Measurements from ENCODE around the gene ZNF546. TPM values are rescaled to one million over a fixed set of nuclear protein-coding genes. Genes with fewer than 3 reads are reported as not detected.

Gene ZNF546
- total RNA-seq, 1 donor from 2014 or later: 5.0 TPM

- no peaks in the 10 kb centered on the region for H3K4me1 ChIP-seq
- H2AFZ ChIP-seq (replicated peaks): no peak overlapping the region
- no peaks in the 10 kb centered on the region for H3K27me3 ChIP-seq
- no peak for DNase-seq (ENCODE audit: low spot score)
- H3K27ac ChIP-seq: no peak overlapping the region
- no peak overlapping the region for H3K4me2 ChIP-seq
- Mint-ChIP-seq H3K36me3 (peaks cover 20% of the 10 kb centered on the region), H3K9me3 (peaks cover 21% of the 10 kb centered on the region), H3K4me3 (no peak overlapping the region), H3K4me1 (peaks cover 20% of the 10 kb centered on the region), H3K27me3 (ENCODE audit: insufficient read depth, low read depth) (peaks cover 3% of the 10 kb centered on the region), H3K27ac (no peak overlapping the region)
- no peaks in the 10 kb centered on the region for H3F3A ChIP-seq (ENCODE audit: low read depth)
- no peak overlapping the region for H3K4me3 ChIP-seq
- no peaks in the 10 kb centered on the region for H3K36me3 ChIP-seq
- no peak for TF ChIP-seq EZH2 (IDR thresholded peaks at IDR 0.05)
- TF ChIP-seq, protein P1, sequence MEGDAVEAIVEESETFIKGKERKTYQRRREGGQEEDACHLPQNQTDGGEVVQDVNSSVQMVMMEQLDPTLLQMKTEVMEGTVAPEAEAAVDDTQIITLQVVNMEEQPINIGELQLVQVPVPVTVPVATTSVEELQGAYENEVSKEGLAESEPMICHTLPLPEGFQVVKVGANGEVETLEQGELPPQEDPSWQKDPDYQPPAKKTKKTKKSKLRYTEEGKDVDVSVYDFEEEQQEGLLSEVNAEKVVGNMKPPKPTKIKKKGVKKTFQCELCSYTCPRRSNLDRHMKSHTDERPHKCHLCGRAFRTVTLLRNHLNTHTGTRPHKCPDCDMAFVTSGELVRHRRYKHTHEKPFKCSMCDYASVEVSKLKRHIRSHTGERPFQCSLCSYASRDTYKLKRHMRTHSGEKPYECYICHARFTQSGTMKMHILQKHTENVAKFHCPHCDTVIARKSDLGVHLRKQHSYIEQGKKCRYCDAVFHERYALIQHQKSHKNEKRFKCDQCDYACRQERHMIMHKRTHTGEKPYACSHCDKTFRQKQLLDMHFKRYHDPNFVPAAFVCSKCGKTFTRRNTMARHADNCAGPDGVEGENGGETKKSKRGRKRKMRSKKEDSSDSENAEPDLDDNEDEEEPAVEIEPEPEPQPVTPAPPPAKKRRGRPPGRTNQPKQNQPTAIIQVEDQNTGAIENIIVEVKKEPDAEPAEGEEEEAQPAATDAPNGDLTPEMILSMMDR (IDR thresholded peaks at IDR 0.05): no peak
- TF ChIP-seq EZH2phosphoT487 (IDR thresholded peaks at IDR 0.05): no peak
- H3K9ac ChIP-seq: no peak overlapping the region
- no peaks in the 10 kb centered on the region for H3K9me3 ChIP-seq (ENCODE audit: low read depth)
- no peaks in the 10 kb centered on the region for H4K20me1 ChIP-seq (ENCODE audit: low read depth)
- peaks cover 60% of the 10 kb centered on the region for H3K79me2 ChIP-seq (ENCODE audit: low read depth)
Observed at GRCh38 chr19:39994361-39994760, 2.5 kb upstream of the ZNF546 start.

DNA sequence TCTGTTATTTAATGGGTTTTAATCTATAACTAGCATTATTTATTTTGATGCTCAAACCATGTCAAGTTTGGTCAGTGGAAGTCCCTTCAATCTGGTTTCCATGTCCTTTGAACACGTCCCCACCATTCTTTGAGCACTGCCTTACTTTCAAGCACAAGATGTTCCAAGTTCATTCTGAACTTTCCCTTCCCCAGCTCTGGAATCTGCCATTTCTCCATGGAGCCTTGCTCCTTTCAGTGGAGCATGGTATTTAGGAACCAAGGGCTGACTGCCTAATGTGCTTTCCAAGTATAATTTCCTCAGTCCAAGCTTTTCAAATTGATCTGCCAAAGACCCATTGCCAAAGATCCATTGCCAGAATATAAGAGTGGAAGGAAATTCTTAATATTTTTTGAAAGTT, 1.1 kb upstream of the ZNF546 start:
- peak overlapping the region; percentile 83 for H3K4me2 ChIP-seq
- Mint-ChIP-seq H3K36me3 (peaks cover 17% of the 10 kb centered on the region), H3K27me3 (ENCODE audit: insufficient read depth, low read depth) (peaks cover 3% of the 10 kb centered on the region), H3K27ac (peak overlapping the region; percentile 14), H3K4me1 (peaks cover 20% of the 10 kb centered on the region), H3K9me3 (peaks cover 16% of the 10 kb centered on the region), H3K4me3 (peak overlapping the region; percentile 98)
- H4K20me1 ChIP-seq (ENCODE audit: low read depth): no peaks in the 10 kb centered on the region
- no peak overlapping the region for H3K9ac ChIP-seq
- H3K9me3 ChIP-seq (ENCODE audit: low read depth): no peaks in the 10 kb centered on the region
- H3K4me3 ChIP-seq: peak overlapping the region; percentile 96
- H3K79me2 ChIP-seq (ENCODE audit: low read depth): peaks cover 46% of the 10 kb centered on the region
- H3K27ac ChIP-seq: no peak overlapping the region
- no peaks in the 10 kb centered on the region for H3F3A ChIP-seq (ENCODE audit: low read depth)
- no peak for DNase-seq (ENCODE audit: low spot score)
- no peaks in the 10 kb centered on the region for H3K36me3 ChIP-seq
- no peaks in the 10 kb centered on the region for H3K27me3 ChIP-seq
- H3K4me1 ChIP-seq: no peaks in the 10 kb centered on the region
- H2AFZ ChIP-seq (replicated peaks): no peak overlapping the region
- TF ChIP-seq, protein P1 (IDR thresholded peaks at IDR 0.05): no peak
- TF ChIP-seq EZH2 (IDR thresholded peaks at IDR 0.05) (no peak), EZH2phosphoT487 (IDR thresholded peaks at IDR 0.05) (no peak)

DNA sequence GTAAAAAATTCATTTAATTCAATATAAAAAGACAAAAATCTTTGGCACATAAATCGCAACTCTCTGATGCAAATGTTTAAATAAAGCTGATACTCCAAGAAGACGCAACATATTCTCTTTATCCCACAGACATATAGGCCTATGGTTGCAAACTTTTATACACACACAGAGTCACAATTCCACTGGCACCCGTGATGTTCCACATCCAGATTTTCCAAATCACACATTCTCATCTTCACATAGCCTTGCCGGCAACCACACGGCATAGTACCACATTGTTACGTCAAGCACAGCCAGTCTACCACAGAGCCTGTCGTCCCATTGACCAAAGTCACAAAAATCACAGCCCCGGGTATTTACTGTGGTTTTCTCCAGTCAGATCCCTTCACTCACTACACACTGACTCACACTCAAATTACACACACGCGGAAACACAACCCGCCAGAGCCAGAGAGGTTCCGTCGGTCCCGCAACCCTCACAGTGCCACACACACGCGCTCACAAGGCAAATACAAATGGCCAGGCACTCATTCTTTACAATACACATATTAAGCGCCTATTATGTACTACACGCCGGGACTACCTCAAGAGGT, 546 bp upstream of the ZNF546 start:
- H3K27me3 Mint-ChIP-seq (ENCODE audit: insufficient read depth, low read depth): peaks cover 3% of the 10 kb centered on the region
- H3K9me3 ChIP-seq (ENCODE audit: low read depth): no peaks in the 10 kb centered on the region
- DNase-seq (ENCODE audit: low spot score): no peak

More for the DNA sequence above, 546 bp upstream of the ZNF546 start:
- Histone ChIP-seq H4K20me1 (ENCODE audit: low read depth) (no peaks in the 10 kb centered on the region), H3K27ac (no peak overlapping the region), H3K36me3 (no peaks in the 10 kb centered on the region), H3F3A (ENCODE audit: low read depth) (no peaks in the 10 kb centered on the region), H2AFZ (replicated peaks) (peak overlapping the region; percentile 99), H3K9ac (peak overlapping the region; percentile 49), H3K4me3 (peak overlapping the region; percentile 96), H3K79me2 (ENCODE audit: low read depth) (peaks cover 42% of the 10 kb centered on the region), H3K27me3 (no peaks in the 10 kb centered on the region), H3K4me2 (peak overlapping the region; percentile 83), H3K4me1 (no peaks in the 10 kb centered on the region)
- peaks cover 20% of the 10 kb centered on the region for H3K4me1 Mint-ChIP-seq
- H3K27ac Mint-ChIP-seq: peak overlapping the region; percentile 75
- H3K9me3 Mint-ChIP-seq: peaks cover 14% of the 10 kb centered on the region
- H3K4me3 Mint-ChIP-seq: peak overlapping the region; percentile 98
- H3K36me3 Mint-ChIP-seq: peaks cover 17% of the 10 kb centered on the region
- TF ChIP-seq, protein P1 (IDR thresholded peaks at IDR 0.05): no peak
- TF ChIP-seq EZH2phosphoT487 (IDR thresholded peaks at IDR 0.05) (no peak), EZH2 (IDR thresholded peaks at IDR 0.05) (no peak)
